ENCODE measurements around the gene LRRC75A.
A peak's percentile ranks its signal among the peaks of the same experiment; 100 is the strongest.

LRRC75A gene

GRCh38 chr17:16519021-16519420, 27.0 kb upstream of the LRRC75A start:
- H3K4me3 ChIP-seq (ENCODE audit: low read depth, low read length), result no peak overlapping the region
- no peak for TF ChIP-seq CTCF (IDR thresholded peaks at IDR 0.05; ENCODE audit: insufficient read depth, low read depth, low read length, missing control alignments)
- no peak for DNase-seq (ENCODE audit: low read depth)

- DNase-seq (ENCODE audit: low read depth), result no peak
- no peak for TF ChIP-seq CTCF (IDR thresholded peaks at IDR 0.05; ENCODE audit: insufficient read depth, low read depth, low read length, missing control alignments)
- no peak overlapping the region for H3K4me3 ChIP-seq (ENCODE audit: low read depth, low read length)
Measured at GRCh38 chr17:16517477-16517876, 25.5 kb upstream of the LRRC75A start.

GRCh38 chr17:16516594-16517051, 24.6 kb upstream of the LRRC75A start:
- DNase-seq (ENCODE audit: low read depth), result no peak
- TF ChIP-seq CTCF (IDR thresholded peaks at IDR 0.05; ENCODE audit: insufficient read depth, low read depth, low read length, missing control alignments), result no peak
- H3K4me3 ChIP-seq (ENCODE audit: low read depth, low read length), result no peak overlapping the region

- DNase-seq (ENCODE audit: low read depth), result no peak
- H3K4me3 ChIP-seq (ENCODE audit: low read depth, low read length), result no peak overlapping the region
- no peak for TF ChIP-seq CTCF (IDR thresholded peaks at IDR 0.05; ENCODE audit: insufficient read depth, low read depth, low read length, missing control alignments)
Measured at GRCh38 chr17:16515933-16516332, 23.9 kb upstream of the LRRC75A start.

GRCh38 chr17:16513873-16514272, 21.9 kb upstream of the LRRC75A start:
- no peak overlapping the region for H3K4me3 ChIP-seq (ENCODE audit: low read depth, low read length)
- DNase-seq (ENCODE audit: low read depth), result no peak
- no peak for TF ChIP-seq CTCF (IDR thresholded peaks at IDR 0.05; ENCODE audit: insufficient read depth, low read depth, low read length, missing control alignments)

GRCh38 chr17:16512011-16512410, 20.0 kb upstream of the LRRC75A start:
- peak; percentile 44 for DNase-seq (ENCODE audit: low read depth)
- H3K4me3 ChIP-seq (ENCODE audit: low read depth, low read length), result no peak overlapping the region
- TF ChIP-seq CTCF (IDR thresholded peaks at IDR 0.05; ENCODE audit: insufficient read depth, low read depth, low read length, missing control alignments), result no peak

- no peak overlapping the region for H3K4me3 ChIP-seq (ENCODE audit: low read depth, low read length)
- no peak for TF ChIP-seq CTCF (IDR thresholded peaks at IDR 0.05; ENCODE audit: insufficient read depth, low read depth, low read length, missing control alignments)
- DNase-seq (ENCODE audit: low read depth), result no peak
Measured at GRCh38 chr17:16511593-16511992, 19.6 kb upstream of the LRRC75A start.

Measured in GM12865 (cell line).